A673 (cell line): ENCODE results near the gene RASGRF1.

ENCODE experiments used
- EZH2 ChIP-seq: fragments of 200-600 bp; sonication (generic); IDR thresholded peaks from 2 replicates; pipeline ENCODE4 v1.6.1; 2017; ENCODE audit warnings: borderline replicate concordance, low read depth, mild to moderate bottlenecking, mixed read lengths, antibody characterized with exemption, low read length; ENCODE audit not compliant: poor library complexity, severe bottlenecking
- TF ChIP-seq, protein P1 (sequence below): fragments of 300-800, 200-600 bp; sonication (generic); conservative IDR thresholded peaks from 2 replicates; pipeline ENCODE4 v1.5.1; 2017; ENCODE audit warnings: low read depth, mild to moderate bottlenecking, antibody characterized with exemption, low read length, moderate library complexity, mixed read lengths

DNA sequence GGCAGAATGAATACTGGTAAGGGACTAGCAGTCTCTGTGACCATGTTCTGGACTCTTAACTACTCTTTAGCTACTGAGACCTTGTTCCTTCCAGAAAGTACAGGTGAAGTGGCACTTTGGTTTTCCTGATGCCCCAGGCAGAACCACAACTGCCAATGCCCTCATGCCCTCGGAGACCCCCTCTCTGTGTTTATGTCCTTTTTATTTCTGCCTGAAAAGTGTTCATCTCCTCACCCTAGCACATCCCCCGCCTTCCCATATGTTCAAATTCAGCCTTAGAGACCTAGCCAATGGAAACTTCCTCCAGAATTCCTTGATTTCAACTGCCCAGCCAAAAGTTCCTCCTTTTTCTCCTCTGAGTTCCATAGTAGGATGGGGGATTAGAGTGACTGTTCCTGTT, 23.3 kb upstream of the RASGRF1 start:
- TF ChIP-seq, protein P1, sequence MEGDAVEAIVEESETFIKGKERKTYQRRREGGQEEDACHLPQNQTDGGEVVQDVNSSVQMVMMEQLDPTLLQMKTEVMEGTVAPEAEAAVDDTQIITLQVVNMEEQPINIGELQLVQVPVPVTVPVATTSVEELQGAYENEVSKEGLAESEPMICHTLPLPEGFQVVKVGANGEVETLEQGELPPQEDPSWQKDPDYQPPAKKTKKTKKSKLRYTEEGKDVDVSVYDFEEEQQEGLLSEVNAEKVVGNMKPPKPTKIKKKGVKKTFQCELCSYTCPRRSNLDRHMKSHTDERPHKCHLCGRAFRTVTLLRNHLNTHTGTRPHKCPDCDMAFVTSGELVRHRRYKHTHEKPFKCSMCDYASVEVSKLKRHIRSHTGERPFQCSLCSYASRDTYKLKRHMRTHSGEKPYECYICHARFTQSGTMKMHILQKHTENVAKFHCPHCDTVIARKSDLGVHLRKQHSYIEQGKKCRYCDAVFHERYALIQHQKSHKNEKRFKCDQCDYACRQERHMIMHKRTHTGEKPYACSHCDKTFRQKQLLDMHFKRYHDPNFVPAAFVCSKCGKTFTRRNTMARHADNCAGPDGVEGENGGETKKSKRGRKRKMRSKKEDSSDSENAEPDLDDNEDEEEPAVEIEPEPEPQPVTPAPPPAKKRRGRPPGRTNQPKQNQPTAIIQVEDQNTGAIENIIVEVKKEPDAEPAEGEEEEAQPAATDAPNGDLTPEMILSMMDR = no peak
- TF ChIP-seq EZH2 = no peak
